Motor neuron (in vitro differentiated cells): ENCODE results near the gene BNC2. TPM values are rescaled to one million over a fixed set of nuclear protein-coding genes. Genes with fewer than 3 reads are reported as not detected.
A peak's percentile ranks its signal among the peaks of the same experiment; 100 is the strongest.

Source experiments
- ATAC-seq, 8 experiments: fragments of 200-7000 bp; cut with Tn5 transposase; replicated peaks in 6 of 8; 2 replicates each; pipeline ENCODE4 v1.8.0; 2021; ENCODE audit warnings: mild to moderate bottlenecking in 8 of 8, moderate library complexity in 8 of 8
- H3K27ac ChIP-seq, 2 donors: fragments of 250-450 bp; sonication (Bioruptor Pico); 2 replicates each; pipeline ENCODE4 v1.9.0; 2021; ENCODE audit warnings: antibody characterized with exemption in 2 of 2, mild to moderate bottlenecking in 2 of 2, moderate library complexity in 1 of 2
- H3K4me1 ChIP-seq, 2 donors: fragments of 250-450 bp; sonication (Bioruptor Pico); replicated peaks in 1 of 2; 2 replicates each; pipeline ENCODE4 v1.6.1; 2021; ENCODE audit warnings: antibody characterized with exemption in 2 of 2, mild to moderate bottlenecking in 2 of 2, moderate library complexity in 1 of 2
- H3K4me3 ChIP-seq, 5 donors: fragments of 250-450 bp; sonication (Bioruptor Pico); 2 replicates each; pipeline ENCODE4 v1.9.0; 2021; ENCODE audit warnings: antibody characterized with exemption in 5 of 5, mild to moderate bottlenecking in 5 of 5, moderate library complexity in 4 of 5
- WGBS, 10 experiments: fragments of 450-650 bp; shearing (Covaris generic); methylation state at CpG; one replicate each; pipeline ENCODE4 v1.0.0; 2022; 5-methylcytosine and 5-hydroxymethylcytosine counted together
- in situ Hi-C, 9 experiments: fragments of 400-800 bp; cut with MboI; loops; one replicate each; pipeline ENCODE4 v1.15.0; 2021; ENCODE audit warnings: low sequenced_read_pairs in 9 of 9, low pct_unique_long_range_greater_than_20kb in 2 of 9; ENCODE audit not compliant: unreplicated experiment in 9 of 9
- total RNA-seq, 8 experiments: library from RNA; unstranded; fragments of 300-600 nt; gene quantifications; 2 replicates each; pipeline versions ENCODE4 v1.2.3 to v1.2.4, GENCODE V29; 2022

Gene BNC2
- total RNA-seq, 8 experiments from 2014 or later: 0.54 to 42.8 (median 4.3) TPM

DNA sequence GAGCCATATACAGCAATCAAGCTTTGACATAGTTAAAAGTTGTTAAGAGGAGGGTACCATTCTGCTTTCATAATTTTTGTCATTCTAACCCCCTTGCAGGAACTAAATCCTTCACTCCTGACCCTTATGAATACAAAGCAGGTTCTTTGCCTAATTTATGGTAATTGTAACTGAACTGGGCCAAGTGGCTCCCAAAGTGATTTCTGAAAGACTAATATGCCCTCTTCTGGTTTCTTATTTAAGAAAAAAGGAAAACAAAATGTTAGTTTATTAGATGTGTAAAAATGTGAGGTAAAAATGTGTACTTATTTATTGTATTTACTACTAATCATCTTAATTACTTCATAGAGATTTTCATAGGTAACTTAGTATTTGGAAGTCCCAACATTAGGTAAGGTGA is 268.5 kb downstream of the BNC2 start:
- Histone ChIP-seq H3K4me3 (no peak overlapping the region), H3K27ac (no peak overlapping the region), H3K4me1 (peaks cover 0 to 3% of the 10 kb centered on the region in 2 donors)
- in situ Hi-C loops: loop anchor here in 2 of 9 experiments (25.0 kb wide), 2 partner anchors 110 to 415 kb away; no protein-coding TSS in a partner anchor
- no peak for ATAC-seq

DNA sequence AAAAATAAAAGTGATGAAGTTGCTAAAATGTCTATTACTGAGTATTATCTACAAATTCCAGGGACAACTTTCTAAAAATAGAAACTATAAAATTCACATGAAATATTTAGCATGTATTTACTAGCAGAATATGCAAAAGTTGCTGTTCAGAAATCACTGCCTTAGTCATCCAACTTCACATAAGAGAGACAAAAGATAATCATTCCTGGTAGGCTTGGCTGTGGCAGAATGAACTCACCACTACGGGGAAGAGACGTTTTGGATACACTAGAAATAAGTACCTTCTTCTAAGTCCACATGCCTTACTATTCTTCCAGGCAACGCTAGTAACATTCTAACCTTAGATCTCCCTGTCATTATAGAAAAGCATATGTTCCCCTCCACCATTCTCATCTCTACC is 272.2 kb downstream of the BNC2 start:
- H3K27ac ChIP-seq: no peak overlapping the region
- in situ Hi-C loops: no loop called here
- WGBS, 10 experiments: 26 to 100% (median 75%) methylated on average over 1 to 3 of the region's 3 CpGs
- H3K4me1 ChIP-seq: peaks cover 6 to 30% of the 10 kb centered on the region in 2 donors
- ATAC-seq: peak in 3 of 8 experiments; percentile 87 to 98 (median 94)
- no peak overlapping the region for H3K4me3 ChIP-seq

DNA sequence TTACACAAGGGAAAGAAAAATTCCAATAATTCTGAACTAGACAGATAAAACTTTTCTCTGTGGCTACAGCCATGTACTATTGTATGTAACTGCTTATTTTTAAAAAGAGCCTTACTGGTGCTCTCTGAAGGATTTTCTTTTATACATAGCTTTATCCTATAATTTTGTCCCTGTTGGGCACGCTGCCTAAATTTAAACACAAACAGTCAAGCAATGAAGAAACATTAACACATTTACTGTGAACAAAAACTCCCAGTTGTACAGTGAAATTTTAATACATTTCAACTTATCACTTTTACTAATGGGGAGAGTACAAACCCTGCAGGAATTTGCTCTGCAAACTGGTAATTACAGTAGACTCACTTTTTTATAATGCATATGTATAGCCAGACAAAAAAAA is 273.3 kb downstream of the BNC2 start:
- no peak overlapping the region for H3K4me3 ChIP-seq
- H3K27ac ChIP-seq: no peak overlapping the region

DNA sequence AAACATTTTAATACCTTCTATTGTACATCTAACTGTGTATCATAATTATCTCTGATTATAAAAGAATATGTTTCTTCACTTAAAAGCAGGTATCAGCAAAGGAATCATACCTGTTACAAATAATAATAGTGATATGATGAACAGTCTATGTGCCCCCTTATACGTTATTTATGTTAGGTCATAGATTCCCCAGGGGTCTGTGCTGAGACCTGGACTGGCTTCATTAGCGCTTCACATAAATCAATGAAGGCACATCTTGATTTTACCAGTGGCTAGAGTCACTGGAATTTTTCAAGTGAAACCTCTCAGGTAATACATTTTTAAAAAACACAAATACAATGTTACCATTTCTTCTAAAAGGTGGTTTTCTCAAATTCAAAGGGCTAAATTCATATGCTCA is 275.2 kb downstream of the BNC2 start:
- Histone ChIP-seq H3K4me1 (peaks cover 6 to 34% of the 10 kb centered on the region in 2 donors), H3K27ac (no peak overlapping the region), H3K4me3 (no peak overlapping the region)
- peak in 4 of 8 experiments; percentile 40 to 80 (median 76) for ATAC-seq
- 80 to 100% (median 83%) methylated on average over 1 to 2 of the region's 2 CpGs; no CpG with 5 or more reads in 3 of the 10 experiments for WGBS, 10 experiments
- in situ Hi-C loops: no loop called here

More for the DNA sequence above, 273.3 kb downstream of the BNC2 start:
- WGBS, 10 experiments: 55 to 100% (median 88%) methylated on average over 1 of the region's 1 CpG; no CpG with 5 or more reads in 1 of the 10 experiments
- peaks cover 6 to 34% of the 10 kb centered on the region in 2 donors for H3K4me1 ChIP-seq
- ATAC-seq: no peak
- in situ Hi-C loops: no loop called here

DNA sequence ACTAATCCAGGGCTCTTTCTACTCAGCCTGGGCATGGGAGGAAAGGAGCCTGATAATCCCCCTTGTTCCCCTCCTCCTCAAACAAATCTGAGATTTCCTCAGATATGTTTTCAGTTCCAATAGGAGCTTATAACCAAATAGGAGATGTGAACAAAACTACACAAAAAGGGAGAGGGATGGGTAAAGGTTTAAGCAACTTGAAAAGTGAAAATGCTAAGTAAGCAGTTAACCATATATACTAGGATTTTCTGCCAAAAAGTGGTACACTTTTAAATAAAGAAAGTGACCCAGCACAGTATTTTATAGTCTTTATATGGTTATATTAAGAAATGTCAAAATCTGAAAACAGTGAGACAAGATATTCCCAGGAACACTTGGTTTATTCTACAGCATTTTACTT is 275.7 kb downstream of the BNC2 start:
- no peak overlapping the region for H3K27ac ChIP-seq
- peaks cover 6 to 34% of the 10 kb centered on the region in 2 donors for H3K4me1 ChIP-seq
- H3K4me3 ChIP-seq: no peak overlapping the region
- ATAC-seq: no peak
- in situ Hi-C loops: no loop called here

DNA sequence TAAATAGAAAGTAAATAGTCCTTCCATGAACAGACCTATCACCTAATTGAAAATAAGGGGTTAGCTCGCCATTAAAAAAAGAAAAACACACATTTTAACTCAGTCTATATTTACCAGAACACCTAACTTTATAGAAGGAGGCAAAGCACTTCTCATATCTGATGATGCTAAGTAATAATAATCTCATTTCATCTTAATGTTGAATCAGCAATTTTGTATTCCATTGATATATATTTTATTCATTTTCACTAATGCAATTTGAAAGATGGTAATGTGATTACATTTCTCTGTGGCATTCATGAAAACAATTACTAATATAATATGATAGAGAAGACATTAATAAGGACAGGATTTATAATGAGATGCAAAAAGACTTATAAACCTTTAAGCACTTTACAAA is 276.7 kb downstream of the BNC2 start:
- no peak for ATAC-seq
- Histone ChIP-seq H3K27ac (no peak overlapping the region), H3K4me3 (no peak overlapping the region), H3K4me1 (peaks cover 6 to 34% of the 10 kb centered on the region in 2 donors)
- WGBS, 10 experiments: 67 to 100% (median 95%) methylated on average over 1 of the region's 1 CpG; no CpG with 5 or more reads in 4 of the 10 experiments
- in situ Hi-C loops: no loop called here

DNA sequence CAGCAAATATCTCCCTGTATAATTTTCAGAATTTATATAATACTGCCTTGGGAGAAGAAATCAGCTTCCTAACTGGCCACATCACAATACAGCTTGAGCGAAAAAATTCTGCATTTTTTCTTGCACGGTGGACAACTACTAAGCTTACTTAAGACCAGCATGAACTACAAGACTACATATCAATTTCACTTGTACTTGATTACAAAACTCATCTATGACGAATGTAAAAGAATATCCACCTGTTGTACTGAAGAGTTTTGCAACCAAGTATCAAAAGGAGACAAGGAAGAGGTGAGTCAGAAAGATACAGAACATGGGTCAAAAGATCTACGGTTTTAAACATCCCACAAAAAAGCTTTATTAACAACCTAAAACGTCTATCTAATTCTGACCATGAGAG is 279.4 kb downstream of the BNC2 start:
- Histone ChIP-seq H3K27ac (no peak overlapping the region), H3K4me1 (peaks cover 3 to 22% of the 10 kb centered on the region in 2 donors), H3K4me3 (no peak overlapping the region)
- in situ Hi-C loops: no loop called here
- ATAC-seq: no peak
- 46 to 80% (median 73%) methylated on average over 3 to 5 of the region's 5 CpGs; no CpG with 5 or more reads in 1 of the 10 experiments for WGBS, 10 experiments

DNA sequence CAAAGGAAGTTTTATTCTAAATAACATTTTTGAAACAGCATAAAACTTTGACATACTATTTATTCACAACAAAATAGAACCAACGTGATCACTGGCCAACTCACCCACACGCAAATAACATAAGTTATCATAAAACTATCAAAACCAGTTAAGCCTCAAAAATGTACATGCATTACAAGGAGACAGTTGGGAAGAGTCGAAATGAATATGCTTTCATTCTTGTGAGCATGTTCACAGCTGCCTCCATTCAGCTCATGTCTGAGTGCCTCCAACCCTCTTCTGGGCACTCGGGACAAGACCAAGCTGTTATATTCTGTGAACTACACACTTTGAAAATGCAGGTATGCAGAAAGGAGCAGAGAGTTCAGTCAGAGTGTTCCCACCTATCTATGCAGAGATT is 284.9 kb downstream of the BNC2 start:
- Histone ChIP-seq H3K27ac (no peak overlapping the region), H3K4me3 (no peak overlapping the region), H3K4me1 (peaks cover 5 to 15% of the 10 kb centered on the region in 2 donors)
- ATAC-seq: peak in 3 of 8 experiments; percentile 70 to 91 (median 85)
- 10 to 100% (median 79%) methylated on average over 1 to 4 of the region's 4 CpGs; no CpG with 5 or more reads in 2 of the 10 experiments for WGBS, 10 experiments
- in situ Hi-C loops: no loop called here

DNA sequence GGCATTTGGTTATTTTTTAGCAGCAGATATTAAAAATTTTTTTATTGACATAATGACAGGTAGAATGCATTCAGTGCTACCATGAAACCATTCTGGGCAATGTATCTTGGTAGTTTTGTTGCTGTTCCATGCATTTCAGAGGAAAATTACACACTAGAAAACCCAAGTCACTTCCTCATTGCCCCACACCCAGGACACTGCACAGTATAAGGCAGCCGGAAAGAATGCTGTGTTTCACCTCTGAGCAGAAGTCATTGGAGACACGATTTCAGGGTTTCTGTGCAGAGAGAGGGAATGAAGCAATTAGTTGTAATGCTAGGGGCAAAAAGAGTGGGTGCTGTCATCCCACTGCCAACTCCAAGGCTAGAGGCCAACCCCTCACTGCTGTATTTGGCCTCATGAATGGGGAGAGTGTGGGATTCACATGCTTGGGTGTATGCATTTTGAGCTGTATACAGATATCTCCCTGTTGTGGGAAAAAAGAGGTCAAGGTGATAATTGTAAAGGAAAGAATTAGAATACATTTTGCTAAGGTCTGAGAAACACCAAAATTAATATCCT is 290.5 kb downstream of the BNC2 start:
- 72 to 100% (median 83%) methylated on average over 1 to 2 of the region's 2 CpGs; no CpG with 5 or more reads in 4 of the 10 experiments for WGBS, 10 experiments
- Histone ChIP-seq H3K4me1 (peaks cover 5 to 15% of the 10 kb centered on the region in 2 donors), H3K4me3 (no peak overlapping the region), H3K27ac (no peak overlapping the region)
- ATAC-seq: peak in 1 of 8 experiments; percentile 56
- in situ Hi-C loops: no loop called here

DNA sequence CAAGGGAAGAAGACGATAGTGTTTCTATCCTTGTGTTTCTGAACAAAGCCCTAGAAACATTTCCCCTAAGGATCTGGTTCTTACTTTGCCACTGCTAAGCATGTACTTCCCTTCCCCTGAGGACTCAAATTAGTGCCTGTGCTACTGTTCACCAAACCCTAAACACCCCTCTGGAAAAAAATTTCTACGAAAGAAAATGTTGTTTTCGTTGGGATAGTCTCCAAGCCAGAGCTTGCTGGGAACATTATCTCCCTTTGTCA is 294.6 kb downstream of the BNC2 start:
- no peak overlapping the region for H3K27ac ChIP-seq
- H3K4me3 ChIP-seq: no peak overlapping the region
- in situ Hi-C loops: no loop called here
- 56 to 100% (median 87%) methylated on average over 1 to 3 of the region's 3 CpGs for WGBS, 10 experiments
- no peaks in the 10 kb centered on the region for H3K4me1 ChIP-seq
- ATAC-seq: no peak

DNA sequence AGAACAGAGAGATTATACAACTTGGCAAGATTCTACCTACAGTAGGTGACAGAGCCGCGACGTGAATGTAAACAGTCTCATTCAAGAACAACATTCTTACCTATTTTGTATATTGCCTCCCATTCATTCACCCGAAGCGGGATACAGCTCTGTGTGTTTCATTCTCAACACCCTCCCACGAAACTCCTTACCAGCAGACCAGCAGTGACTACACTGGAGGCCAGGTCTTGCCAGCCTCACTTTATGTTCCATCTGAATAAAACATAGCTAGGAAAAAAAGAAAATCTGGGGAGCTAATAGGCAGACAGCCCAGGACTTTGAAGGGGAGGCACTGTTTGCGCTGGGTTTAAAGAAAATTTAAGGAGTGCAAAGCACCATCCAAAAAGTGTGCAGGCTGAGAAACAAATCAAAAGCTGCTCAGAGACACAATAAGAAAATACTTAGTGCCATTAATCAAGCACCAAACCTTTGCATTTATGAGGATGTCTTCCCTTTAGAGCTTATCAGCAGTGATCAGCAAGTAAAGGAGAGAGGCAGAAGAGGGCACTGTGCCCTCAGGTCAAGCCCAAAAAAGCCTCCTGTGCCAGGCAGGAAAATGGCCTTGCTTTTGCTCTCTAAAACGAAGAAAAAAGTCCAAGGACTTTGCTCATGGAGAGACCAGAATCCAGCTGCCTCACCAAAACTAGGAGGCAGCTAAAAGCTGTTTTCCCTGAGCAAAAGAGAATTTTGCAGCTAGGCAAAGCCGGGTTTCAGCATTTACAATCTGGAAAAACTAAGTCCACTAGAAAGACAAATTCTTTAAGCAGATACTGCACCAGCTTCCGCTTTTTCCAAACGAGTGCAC is 295.1 kb downstream of the BNC2 start:
- Histone ChIP-seq H3K4me3 (no peak overlapping the region), H3K4me1 (no peaks in the 10 kb centered on the region), H3K27ac (no peak overlapping the region)
- 55 to 98% (median 72%) methylated on average over 3 to 9 of the region's 11 CpGs for WGBS, 10 experiments
- in situ Hi-C loops: no loop called here
- ATAC-seq: peak in 1 of 8 experiments; percentile 30

DNA sequence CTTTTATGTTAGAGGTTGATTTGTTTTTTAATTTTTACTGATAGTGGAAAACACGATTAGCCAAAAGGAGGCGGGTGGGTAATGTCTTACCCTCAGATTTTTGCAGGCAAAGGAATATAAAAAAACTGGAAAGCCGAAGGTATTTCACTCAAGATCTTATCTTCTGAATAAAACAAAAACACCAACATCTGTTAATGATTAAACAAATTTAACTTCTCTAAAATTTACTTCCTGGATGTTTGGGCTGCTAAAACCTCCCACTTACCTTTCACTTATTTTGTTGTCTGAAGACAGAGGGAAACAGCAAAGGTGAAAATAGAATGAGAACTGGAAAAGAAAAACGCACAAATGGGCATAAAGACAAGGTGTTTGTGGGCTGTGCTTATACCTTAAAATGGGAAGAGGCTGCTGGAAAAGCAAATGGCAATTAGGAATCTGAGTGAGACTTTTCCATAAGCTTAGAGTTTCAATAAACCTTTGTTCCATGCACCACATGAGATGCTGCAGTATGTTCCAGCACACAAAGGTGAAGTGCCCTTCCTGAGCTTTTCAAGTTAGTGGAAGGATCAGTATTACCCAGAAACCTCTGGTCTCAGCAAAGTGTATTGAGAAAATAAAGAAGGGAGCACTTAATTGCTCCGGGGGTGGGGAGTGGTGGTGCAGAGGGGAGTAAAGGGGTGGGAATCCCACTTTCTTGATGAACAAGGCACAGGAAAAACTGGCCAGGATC is 298.3 kb downstream of the BNC2 start:
- H3K4me3 ChIP-seq: no peak overlapping the region
- no peak for ATAC-seq
- 59 to 94% (median 83%) methylated on average over 3 to 4 of the region's 5 CpGs; no CpG with 5 or more reads in 1 of the 10 experiments for WGBS, 10 experiments
- no peak overlapping the region for H3K27ac ChIP-seq
- peaks cover 0 to 5% of the 10 kb centered on the region in 2 donors for H3K4me1 ChIP-seq
- in situ Hi-C loops: no loop called here

DNA sequence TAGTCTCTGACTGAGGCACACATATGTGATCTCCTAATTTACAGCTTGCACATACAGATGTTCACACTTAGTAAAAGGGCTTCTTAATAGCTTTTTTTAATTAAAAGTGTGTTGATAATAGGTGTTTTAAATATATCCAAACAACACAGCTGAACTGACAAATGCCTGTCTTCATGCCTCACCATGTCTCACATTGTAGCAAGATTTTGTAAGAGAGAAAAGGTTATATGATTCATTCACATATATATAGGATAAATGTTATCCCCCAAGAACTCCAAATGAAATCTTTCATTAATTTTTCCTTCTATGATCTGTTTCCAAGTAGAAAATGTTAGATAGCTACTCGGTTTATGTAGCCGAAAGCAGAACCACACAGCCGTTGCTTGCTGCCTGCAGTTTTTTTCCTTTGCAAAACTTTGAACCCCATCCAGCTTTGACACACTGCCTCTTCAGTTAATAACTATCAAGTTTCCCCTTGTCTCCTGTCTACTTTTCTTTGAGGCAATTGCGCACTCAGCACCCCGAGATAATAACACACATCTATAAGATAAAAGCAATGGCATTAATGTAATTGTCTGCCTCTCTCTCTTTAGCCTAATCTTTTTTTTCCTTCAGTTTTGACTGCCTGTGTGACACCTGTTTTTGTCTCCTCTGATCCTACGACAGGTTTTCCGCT is 299.2 kb downstream of the BNC2 start:
- 65 to 100% (median 83%) methylated on average over 1 to 7 of the region's 7 CpGs; no CpG with 5 or more reads in 1 of the 10 experiments for WGBS, 10 experiments
- no peak for ATAC-seq
- in situ Hi-C loops: no loop called here
- Histone ChIP-seq H3K4me1 (peaks cover 0 to 5% of the 10 kb centered on the region in 2 donors), H3K4me3 (no peak overlapping the region), H3K27ac (no peak overlapping the region)
